ENCODE measurements around the gene TRIO. TPM values are rescaled to one million over a fixed set of nuclear protein-coding genes. Genes with fewer than 3 reads are reported as not detected.

The TRIO gene
- total RNA-seq, 2 experiments from 2014 or later, result 5.7 to 15.7 TPM

- CTCF ChIA-PET, result no interaction called here
- no peak for ATAC-seq
- no peaks in the 10 kb centered on the region for H3K4me1 Mint-ChIP-seq
Measured at GRCh38 chr5:14183187-14183939, 40.2 kb downstream of the TRIO start.

GRCh38 chr5:14184082-14184481, 40.9 kb downstream of the TRIO start:
- no peaks in the 10 kb centered on the region for H3K9me3 Mint-ChIP-seq (ENCODE audit: low read depth)

More at GRCh38 chr5:14183187-14183939, 40.2 kb downstream of the TRIO start:
- Mint-ChIP-seq H3K4me3 (no peak overlapping the region), H3K27ac (no peak overlapping the region), H3K27me3 (peaks cover 9% of the 10 kb centered on the region), H3K36me3 (no peaks in the 10 kb centered on the region), H3K9me3 (ENCODE audit: low read depth) (no peaks in the 10 kb centered on the region)
- no peak for DNase-seq

GRCh38 chr5:14184725-14185124, 41.6 kb downstream of the TRIO start:
- ATAC-seq (no peak), DNase-seq (no peak)
- H3K27me3 Mint-ChIP-seq, result peaks cover 9% of the 10 kb centered on the region
- no peaks in the 10 kb centered on the region for H3K36me3 Mint-ChIP-seq
- CTCF ChIA-PET, result no interaction called here
- H3K4me3 Mint-ChIP-seq, result no peak overlapping the region
- no peak overlapping the region for H3K27ac Mint-ChIP-seq
- H3K9me3 Mint-ChIP-seq (ENCODE audit: low read depth), result no peaks in the 10 kb centered on the region
- H3K4me1 Mint-ChIP-seq, result no peaks in the 10 kb centered on the region

More at GRCh38 chr5:14184082-14184481, 40.9 kb downstream of the TRIO start:
- peaks cover 9% of the 10 kb centered on the region for H3K27me3 Mint-ChIP-seq
- no peaks in the 10 kb centered on the region for H3K4me1 Mint-ChIP-seq
- CTCF ChIA-PET, result no interaction called here
- H3K4me3 Mint-ChIP-seq, result no peak overlapping the region
- DNase-seq (no peak), ATAC-seq (no peak)
- H3K36me3 Mint-ChIP-seq, result no peaks in the 10 kb centered on the region
- H3K27ac Mint-ChIP-seq, result no peak overlapping the region

- no peak for ATAC-seq
- no peaks in the 10 kb centered on the region for H3K36me3 Mint-ChIP-seq
- CTCF ChIA-PET, result no interaction called here
- H3K27me3 Mint-ChIP-seq, result peaks cover 13% of the 10 kb centered on the region
- H3K27ac Mint-ChIP-seq, result no peak overlapping the region
- no peaks in the 10 kb centered on the region for H3K9me3 Mint-ChIP-seq (ENCODE audit: low read depth)
- no peaks in the 10 kb centered on the region for H3K4me1 Mint-ChIP-seq
- no peak for DNase-seq
- H3K4me3 Mint-ChIP-seq, result no peak overlapping the region
Measured at GRCh38 chr5:14185326-14186058, 42.4 kb downstream of the TRIO start.

- Mint-ChIP-seq H3K4me3 (no peak overlapping the region), H3K4me1 (no peaks in the 10 kb centered on the region), H3K9me3 (ENCODE audit: low read depth) (no peaks in the 10 kb centered on the region), H3K36me3 (no peaks in the 10 kb centered on the region), H3K27ac (no peak overlapping the region), H3K27me3 (peaks cover 14% of the 10 kb centered on the region)
- CTCF ChIA-PET, result no interaction called here
- DNase-seq (no peak), ATAC-seq (no peak)
Measured at GRCh38 chr5:14186059-14186830, 43.1 kb downstream of the TRIO start.

- DNase-seq (no peak), ATAC-seq (no peak)
- no peaks in the 10 kb centered on the region for H3K9me3 Mint-ChIP-seq (ENCODE audit: low read depth)
- no peak overlapping the region for H3K4me3 Mint-ChIP-seq
- H3K27ac Mint-ChIP-seq, result no peak overlapping the region
- H3K27me3 Mint-ChIP-seq, result peaks cover 14% of the 10 kb centered on the region
- no peaks in the 10 kb centered on the region for H3K4me1 Mint-ChIP-seq
- CTCF ChIA-PET, result no interaction called here
- H3K36me3 Mint-ChIP-seq, result no peaks in the 10 kb centered on the region
Measured at GRCh38 chr5:14187157-14187556, 44.0 kb downstream of the TRIO start.

- no peak for DNase-seq
- Mint-ChIP-seq H3K27ac (no peak overlapping the region), H3K9me3 (ENCODE audit: low read depth) (no peaks in the 10 kb centered on the region), H3K4me3 (no peak overlapping the region), H3K27me3 (peaks cover 14% of the 10 kb centered on the region), H3K36me3 (no peaks in the 10 kb centered on the region), H3K4me1 (no peaks in the 10 kb centered on the region)
- ATAC-seq, result no peak
- CTCF ChIA-PET, result no interaction called here
Measured at GRCh38 chr5:14187660-14188059, 44.5 kb downstream of the TRIO start.

- DNase-seq (no peak), ATAC-seq (no peak)
- Mint-ChIP-seq H3K9me3 (ENCODE audit: low read depth) (no peaks in the 10 kb centered on the region), H3K27me3 (peaks cover 16% of the 10 kb centered on the region), H3K4me3 (no peak overlapping the region), H3K36me3 (no peaks in the 10 kb centered on the region), H3K27ac (no peak overlapping the region), H3K4me1 (no peaks in the 10 kb centered on the region)
- CTCF ChIA-PET, result no interaction called here
Measured at GRCh38 chr5:14188778-14189177, 45.6 kb downstream of the TRIO start.

- Mint-ChIP-seq H3K27me3 (peaks cover 16% of the 10 kb centered on the region), H3K36me3 (no peaks in the 10 kb centered on the region)
- ATAC-seq, result no peak
Measured at GRCh38 chr5:14189680-14190079, 46.5 kb downstream of the TRIO start.

GRCh38 chr5:14190194-14191164, 47.3 kb downstream of the TRIO start:
- no peak overlapping the region for H3K4me3 Mint-ChIP-seq
- CTCF ChIA-PET, result no interaction called here
- no peak overlapping the region for H3K27ac Mint-ChIP-seq
- DNase-seq (no peak), ATAC-seq (no peak)
- H3K27me3 Mint-ChIP-seq, result peaks cover 22% of the 10 kb centered on the region
- H3K4me1 Mint-ChIP-seq, result no peaks in the 10 kb centered on the region
- H3K36me3 Mint-ChIP-seq, result no peaks in the 10 kb centered on the region
- no peaks in the 10 kb centered on the region for H3K9me3 Mint-ChIP-seq (ENCODE audit: low read depth)

More at GRCh38 chr5:14189680-14190079, 46.5 kb downstream of the TRIO start:
- H3K4me3 Mint-ChIP-seq, result no peak overlapping the region
- no peaks in the 10 kb centered on the region for H3K4me1 Mint-ChIP-seq
- DNase-seq, result no peak
- H3K27ac Mint-ChIP-seq, result no peak overlapping the region
- no peaks in the 10 kb centered on the region for H3K9me3 Mint-ChIP-seq (ENCODE audit: low read depth)
- CTCF ChIA-PET, result no interaction called here

- Mint-ChIP-seq H3K27me3 (peaks cover 27% of the 10 kb centered on the region), H3K27ac (no peak overlapping the region), H3K9me3 (ENCODE audit: low read depth) (no peaks in the 10 kb centered on the region), H3K4me1 (no peaks in the 10 kb centered on the region), H3K4me3 (no peak overlapping the region), H3K36me3 (no peaks in the 10 kb centered on the region)
- DNase-seq, result no peak
- no peak for ATAC-seq
- CTCF ChIA-PET, result no interaction called here
Measured at GRCh38 chr5:14191325-14191724, 48.2 kb downstream of the TRIO start.

GRCh38 chr5:14193496-14193895, 50.4 kb downstream of the TRIO start:
- Mint-ChIP-seq H3K36me3 (no peaks in the 10 kb centered on the region), H3K4me1 (no peaks in the 10 kb centered on the region), H3K27ac (no peak overlapping the region), H3K4me3 (no peak overlapping the region), H3K27me3 (peaks cover 28% of the 10 kb centered on the region), H3K9me3 (ENCODE audit: low read depth) (no peaks in the 10 kb centered on the region)
- DNase-seq, result no peak
- ATAC-seq, result no peak
- CTCF ChIA-PET, result no interaction called here

- H3K4me1 Mint-ChIP-seq, result no peaks in the 10 kb centered on the region
- no peak overlapping the region for H3K27ac Mint-ChIP-seq
- ATAC-seq (no peak), DNase-seq (no peak)
- no peak overlapping the region for H3K4me3 Mint-ChIP-seq
- H3K9me3 Mint-ChIP-seq (ENCODE audit: low read depth), result no peaks in the 10 kb centered on the region
- CTCF ChIA-PET, result no interaction called here
- H3K36me3 Mint-ChIP-seq, result no peaks in the 10 kb centered on the region
- peaks cover 23% of the 10 kb centered on the region for H3K27me3 Mint-ChIP-seq
Measured at GRCh38 chr5:14195588-14195987, 52.4 kb downstream of the TRIO start.

Measured in activated CD8-positive, alpha-beta memory T cell treated with anti-CD3 and anti-CD28 coated beads, Interleukin-2, amount 10 ng/mL, durations not matched to agents 7 days and 5 days (primary cell).